GM12878 (cell line): ENCODE data around the gene BCL2L13. TPM values are rescaled to one million over a fixed set of nuclear protein-coding genes. Genes with fewer than 3 reads are reported as not detected.

Source experiments
- ATAC-seq: fragments of 200-7000 bp; cut with Tn5 transposase; 3 replicates; pipeline ENCODE4 v1.9.1; 2020; ENCODE audit warnings: mild to moderate bottlenecking, moderate library complexity
- BruUV-seq: library from RNA; stranded (reverse); fragments of 400-500 nt; replicated peaks from 2 replicates; lab custom pipeline; 2021; lab: Mats Ljungman, UMichigan
- CTCF ChIA-PET: fragments of 300-600 bp; sonication (Branson Sonifier 250); formaldehyde crosslinking; extraction: SDS; loops from one replicate; lab custom pipeline; 2021; ENCODE audit warnings: inconsistent platforms; lab: Yijun Ruan, JAX
- POLR2A ChIA-PET: fragments of 350-600 bp; formaldehyde crosslinking; extraction: SDS; loops from one replicate; lab custom pipeline; 2021; ENCODE audit warnings: inconsistent platforms; lab: Charles Lee
- RAD21 ChIA-PET: fragments of 300-600 bp; sonication (Branson Sonifier 250); formaldehyde crosslinking; loops from one replicate; lab custom pipeline; 2023; ENCODE audit warnings: antibody characterized with exemption; ENCODE audit not compliant: unreplicated experiment; lab: Charles Lee
- SMC1A ChIA-PET: fragments of 300-600 bp; sonication (Branson Sonifier 250); formaldehyde crosslinking; loops from one replicate; lab custom pipeline; 2023; ENCODE audit not compliant: unreplicated experiment, uncharacterized antibody; lab: Charles Lee
- DNase-seq: peaks from one replicate; pipeline ENCODE4 v3.0.0-alpha.2; 2011; ENCODE audit warnings: low read depth, low spot score
- FAIRE-seq: peaks from 3 replicates; lab custom pipeline; 2011; peaks lifted over from hg19 to GRCh38; lab: Jason Lieb, UNC
- H2AFZ ChIP-seq: 2 replicates; pipeline ENCODE4 v1.6.0; 2011; ENCODE audit warnings: low read depth, low read length, control low read depth; ENCODE audit not compliant: control insufficient read depth
- H3K27ac ChIP-seq: 2 replicates; pipeline ENCODE4 v1.5.1; 2011; ENCODE audit warnings: control low read depth; ENCODE audit not compliant: control insufficient read depth, insufficient read depth
- H3K27me3 ChIP-seq, 2 experiments: replicated peaks in 1 of 2; 2 replicates each; pipeline versions ENCODE4 v1.6.0 to v1.6.1; 2011; ENCODE audit warnings: low read length in 1 of 2; ENCODE audit not compliant: control insufficient read depth in 2 of 2, insufficient read depth in 2 of 2
- H3K36me3 ChIP-seq, 2 experiments: 2 replicates each; pipeline ENCODE4 v1.5.1; 2011; ENCODE audit warnings: low read length in 1 of 2; ENCODE audit not compliant: control insufficient read depth in 2 of 2, insufficient read depth in 2 of 2
- H3K4me1 ChIP-seq: 2 replicates; pipeline ENCODE4 v1.6.1; 2011; ENCODE audit warnings: mild to moderate bottlenecking, low read length, moderate library complexity, mixed read lengths; ENCODE audit not compliant: control insufficient read depth, insufficient read depth
- H3K4me2 ChIP-seq: 2 replicates; pipeline ENCODE4 v1.6.0; 2011; ENCODE audit warnings: control low read depth; ENCODE audit not compliant: control insufficient read depth, insufficient read depth
- H3K4me3 ChIP-seq: fragments of 200-600 bp; sonication (generic); 2 replicates; pipeline ENCODE4 v1.5.1; 2016
- H3K79me2 ChIP-seq: 2 replicates; pipeline ENCODE4 v1.6.0; 2011; ENCODE audit warnings: low read length; ENCODE audit not compliant: control insufficient read depth, insufficient read depth
- H3K9ac ChIP-seq: 2 replicates; pipeline ENCODE4 v1.8.0; 2011; ENCODE audit warnings: low read length, control low read depth, mixed read lengths; ENCODE audit not compliant: control insufficient read depth, insufficient read depth
- H3K9me3 ChIP-seq: replicated peaks from 3 replicates; pipeline ENCODE4 v1.5.1; 2011; ENCODE audit warnings: mild to moderate bottlenecking, low read length; ENCODE audit not compliant: control insufficient read depth, insufficient read depth
- H4K20me1 ChIP-seq: 2 replicates; pipeline ENCODE4 v1.6.0; 2011; ENCODE audit not compliant: control insufficient read depth, insufficient read depth
- BCL11A ChIP-seq: IDR thresholded peaks from 2 replicates; pipeline ENCODE4 v1.6.1; 2011; ENCODE audit warnings: low read depth, low read length
- POLR2A ChIP-seq: IDR thresholded peaks from 2 replicates; pipeline ENCODE4 v1.6.1; 2011; ENCODE audit warnings: low read depth, mild to moderate bottlenecking, low read length
- POLR2AphosphoS5 ChIP-seq: IDR thresholded peaks from 2 replicates; pipeline ENCODE4 v1.6.1; 2011; ENCODE audit warnings: mild to moderate bottlenecking, low read length, inconsistent platforms
- RELB ChIP-seq: fragments of 450-650 bp; IDR thresholded peaks from 2 replicates; pipeline ENCODE4 v1.6.1; 2017; ENCODE audit warnings: low read depth, mild to moderate bottlenecking, moderate library complexity
- ZNF207 ChIP-seq: fragments of 450-650 bp; IDR thresholded peaks from 2 replicates; pipeline ENCODE4 v1.6.1; 2014; ENCODE audit warnings: antibody characterized with exemption, mild to moderate bottlenecking, borderline replicate concordance
- WGBS: methylation state at CpG from one replicate; pipeline ENCODE4 v1.1.6; 2016; ENCODE audit warnings: low lambda C conversion rate; ENCODE audit not compliant: insufficient replicate concordance, insufficient coverage; ENCODE audit errors: missing lambda C conversion rate; 5-methylcytosine and 5-hydroxymethylcytosine counted together
- in situ Hi-C: fragments of 300-500 bp; cut with MboI; formaldehyde crosslinking; loops from 9 replicates; pipeline ENCODE4 v1.14.3; 2018; ENCODE audit warnings: mixed read lengths
- intact Hi-C: fragments of 100-400 bp; cut with micrococcal nuclease; formaldehyde crosslinking; loops from one replicate; pipeline ENCODE4 v1.14.2; 2022; ENCODE audit not compliant: unreplicated experiment
- polyA plus RNA-seq, 11 experiments: library from polyadenylated mRNA; depleted of rRNA in 4 of 11; unstranded in 6 of 11; stranded (reverse) in 5 of 11; fragments of >200 nt; fragmentation: Nextera tagmentation in 4 of 11; fragmentation: Illumina TruSeq in 1 of 11; extraction: Ambion mirVana in 4 of 11; extraction: Trizol in 1 of 11; gene quantifications; 1 replicate in 1 of 11; 2 replicates in 10 of 11; pipeline versions ENCODE4 v1.2.1 to v1.2.3, GENCODE V29; 2011 to 2016; ENCODE audit warnings: inconsistent platforms in 2 of 11, missing spikeins in 2 of 11, low read depth in 1 of 11
- total RNA-seq, 4 experiments: library from RNA; depleted of rRNA in 3 of 4; stranded (reverse); fragments of >200 nt in 3 of 4; fragmentation: Illumina TruSeq in 1 of 4; extraction: Trizol in 1 of 4; gene quantifications; 2 replicates each; pipeline versions ENCODE4 v1.2.1 to v1.2.3, GENCODE V29; 2013 to 2021

BCL2L13 gene
- total and polyA plus RNA-seq, 10 of the 15 experiments (the other 5 are each of a cell fraction or from before 2014, with no cell fraction given), result 18.6 to 30.6 (median 28.2) TPM

GRCh38 chr22:17589810-17590375, 48.7 kb upstream of the BCL2L13 start:
- no peaks in the 10 kb centered on the region for H3K27me3 ChIP-seq
- 98% methylated on average over 10 of the region's 10 CpGs for WGBS
- TF ChIP-seq BCL11A, result no peak
- peak; percentile 42; the same call in 1 of the 2 replicates for TF ChIP-seq POLR2A
- peak; percentile 3; the same call in 1 of the 2 replicates for TF ChIP-seq POLR2AphosphoS5
- no peak for TF ChIP-seq RELB
- TF ChIP-seq, all 136 proteins: peak for 2
- no peak overlapping the region for H3K27ac ChIP-seq
- ChIA-PET SMC1A (no interaction called here), CTCF (no interaction called here), POLR2A (no interaction called here), RAD21 (no interaction called here)
- no peaks in the 10 kb centered on the region for H4K20me1 ChIP-seq
- H3K4me3 ChIP-seq, result no peak overlapping the region
- H3K79me2 ChIP-seq, result no peaks in the 10 kb centered on the region
- no peaks in the 10 kb centered on the region for H3K9me3 ChIP-seq
- H2AFZ ChIP-seq, result no peak overlapping the region
- in situ Hi-C loops, result no loop called here
- FAIRE-seq (no peak), DNase-seq (no peak), ATAC-seq (no peak)
- H3K4me1 ChIP-seq, result peaks cover 7% of the 10 kb centered on the region
- intact Hi-C loops, result no loop called here
- peaks cover 10 to 24% of the 10 kb centered on the region in 2 experiments for H3K36me3 ChIP-seq
- H3K9ac ChIP-seq, result no peak overlapping the region
- no TSS peak for BruUV-seq
- H3K4me2 ChIP-seq, result no peak overlapping the region

- Histone ChIP-seq H3K4me3 (no peak overlapping the region), H3K36me3 (peaks cover 10 to 24% of the 10 kb centered on the region in 2 experiments), H3K9me3 (no peaks in the 10 kb centered on the region), H3K9ac (no peak overlapping the region), H4K20me1 (no peaks in the 10 kb centered on the region), H3K27ac (no peak overlapping the region), H3K27me3 (no peaks in the 10 kb centered on the region), H3K4me1 (peaks cover 14% of the 10 kb centered on the region), H3K79me2 (no peaks in the 10 kb centered on the region), H2AFZ (no peak overlapping the region), H3K4me2 (no peak overlapping the region)
- BruUV-seq, result no TSS peak
- POLR2A ChIA-PET, result interaction anchor here (0.6 kb wide), 1 partner anchor 419 kb away, joined by 3 read pairs; no protein-coding TSS in a partner anchor
- FAIRE-seq, result no peak
- CTCF ChIA-PET, result no interaction called here
- intact Hi-C loops (no loop called here), in situ Hi-C loops (no loop called here)
- DNase-seq, result no peak
- SMC1A ChIA-PET, result no interaction called here
- peak; percentile 18; the same call in 1 of the 2 replicates for TF ChIP-seq POLR2AphosphoS5
- no peak for TF ChIP-seq ZNF207
- 99% methylated on average over 5 of the region's 5 CpGs for WGBS
- RAD21 ChIA-PET, result no interaction called here
- ATAC-seq, result no peak
These were observed 48.0 kb upstream of the BCL2L13 start for GRCh38 chr22:17590586-17590985.
